Measurements from ENCODE around the gene TANC1.

TANC1 gene

DNA sequence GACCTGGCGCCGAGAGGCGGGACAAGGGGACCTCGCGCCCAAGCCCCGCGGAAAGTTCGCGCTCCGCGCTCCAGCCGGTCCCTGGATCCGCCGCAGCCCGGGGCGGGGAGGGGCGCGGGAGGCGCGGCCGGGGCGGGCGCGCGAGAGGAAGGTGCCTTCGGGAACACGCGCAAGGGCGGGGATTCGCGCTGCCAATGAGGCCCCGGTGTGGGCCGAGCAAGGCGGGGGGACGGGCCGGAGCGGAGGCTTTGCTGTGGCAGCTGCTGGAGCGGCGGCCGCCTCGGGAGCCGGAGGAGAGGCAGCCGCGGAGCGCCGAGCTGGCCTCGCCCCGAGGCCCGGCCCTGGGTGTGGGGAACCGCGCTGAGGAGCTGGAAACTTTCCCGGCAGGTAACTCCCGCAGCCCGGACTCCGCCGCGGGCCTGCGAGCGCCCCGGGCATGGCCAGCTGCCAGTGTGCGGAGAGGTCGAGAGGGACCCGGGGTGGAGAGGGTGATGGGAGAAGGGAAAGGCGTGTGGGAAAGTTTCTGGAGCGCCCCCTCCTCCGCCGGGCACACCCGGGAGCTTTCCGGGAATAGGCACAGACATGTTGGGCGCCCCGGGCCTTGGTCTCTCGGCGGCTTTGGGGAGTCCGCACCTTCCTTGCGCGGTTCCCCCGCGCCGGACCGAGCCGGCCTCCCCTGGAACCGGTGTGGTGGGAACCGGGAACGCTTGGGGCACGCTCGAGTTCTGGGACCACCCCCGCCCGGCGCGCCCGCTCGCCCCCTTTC, at the start of gene TANC1:
TANC1 (plus strand) TSS at position 245 of the 766 bp plus-strand sequence. CDS start 97,271 bp downstream, outside the sequence.
- DNase-seq = peak in 50 of 51 donors; percentile 43 to 96 (median 88)

DNA sequence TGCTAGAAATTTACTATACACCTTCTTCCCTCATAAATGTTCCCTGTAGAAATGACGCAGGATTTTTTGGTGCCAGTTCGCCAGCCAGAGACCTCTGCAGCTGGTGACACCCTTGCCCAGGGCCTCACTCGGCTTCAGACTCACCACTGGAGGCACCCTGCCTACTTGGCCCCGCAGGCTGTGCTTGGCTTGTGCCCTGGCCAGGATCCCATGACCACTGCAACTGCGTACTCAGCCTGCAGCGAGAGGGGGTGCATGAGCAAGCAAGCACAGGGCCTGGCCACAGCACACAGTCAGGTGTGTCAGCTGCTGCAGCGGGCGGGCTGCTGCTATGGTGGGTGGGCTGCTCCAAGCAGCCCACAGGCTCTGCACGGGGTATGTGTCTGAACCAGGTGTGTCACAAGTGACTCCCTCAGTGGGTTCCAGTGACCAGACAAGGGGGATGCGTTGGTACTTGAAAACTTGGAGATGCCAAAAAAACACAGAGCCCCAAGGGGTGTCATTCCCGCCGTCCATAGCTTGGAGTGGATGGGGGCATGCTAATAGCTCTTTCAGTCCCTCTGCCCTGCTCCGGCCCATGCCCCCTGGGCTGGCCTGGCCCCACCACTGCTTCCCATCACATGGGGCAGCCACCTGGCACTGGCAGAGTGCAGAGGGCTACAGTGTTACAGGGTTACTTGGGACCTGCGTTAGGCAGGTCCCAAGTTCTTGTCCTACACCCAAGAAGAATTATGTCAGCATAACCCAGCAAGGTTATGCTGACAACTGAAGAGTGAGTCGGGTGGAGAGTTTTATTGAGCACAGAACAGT, 46.6 kb upstream of the TANC1 start:
- no peak for DNase-seq

DNA sequence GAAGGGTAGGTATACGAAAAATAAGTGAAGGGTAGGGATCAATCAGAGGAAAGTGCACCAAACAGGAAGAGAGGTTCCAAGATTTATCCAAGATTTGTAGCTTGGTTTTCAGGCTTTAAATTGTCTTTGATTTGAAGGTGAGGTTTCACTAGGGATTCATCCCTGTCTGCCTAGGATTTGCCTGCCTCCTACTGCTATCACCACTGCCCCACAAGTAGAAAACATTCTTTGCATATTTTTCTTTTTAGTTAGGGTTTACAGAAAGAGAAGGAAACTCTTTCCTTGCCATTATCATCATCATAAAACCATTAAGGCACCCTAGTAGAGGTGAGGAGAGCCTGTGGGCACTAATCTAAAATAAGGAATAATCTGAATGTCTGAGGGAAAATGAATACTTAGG, 45.8 kb upstream of the TANC1 start:
- no peak for DNase-seq

DNA sequence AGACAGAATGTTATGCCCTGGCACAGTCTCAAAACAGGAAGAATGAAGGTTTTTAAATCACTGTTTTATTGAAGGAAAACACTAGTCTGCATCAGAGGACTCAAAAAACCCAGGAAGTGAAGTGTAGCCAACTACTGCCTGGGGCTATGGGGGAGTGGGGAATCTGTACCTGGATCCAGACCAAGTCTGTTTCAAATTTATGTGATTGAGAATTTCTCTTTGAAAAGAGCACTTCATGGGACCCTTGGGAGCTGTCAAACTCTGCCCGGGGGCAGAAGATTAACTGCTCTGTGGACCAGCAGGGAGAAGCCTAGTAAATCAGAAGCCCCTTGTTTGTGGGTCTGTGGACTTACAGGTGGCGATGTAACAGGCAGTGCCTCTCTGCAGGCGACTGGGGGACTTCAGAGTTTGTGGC, 45.3 kb upstream of the TANC1 start:
- DNase-seq = no peak

DNA sequence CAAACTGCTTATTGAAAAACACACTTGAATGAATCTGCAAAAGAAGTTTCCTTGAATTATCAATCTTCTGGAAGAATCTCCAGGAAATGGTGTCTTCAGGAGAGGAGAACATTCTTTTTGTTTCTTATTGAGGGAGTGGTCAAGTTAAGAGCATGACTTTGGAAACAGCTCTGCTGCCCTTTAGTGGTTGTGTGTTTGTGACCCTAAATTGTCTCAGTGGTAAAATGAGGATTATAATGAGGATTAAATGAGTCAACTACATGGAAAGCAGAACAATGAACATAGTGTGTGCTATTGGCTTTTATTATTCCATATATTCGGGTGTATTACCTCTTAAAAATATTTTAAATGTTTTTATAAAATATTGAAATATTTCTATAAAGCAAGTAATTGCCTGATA, 44.8 kb upstream of the TANC1 start:
- DNase-seq = no peak

DNA sequence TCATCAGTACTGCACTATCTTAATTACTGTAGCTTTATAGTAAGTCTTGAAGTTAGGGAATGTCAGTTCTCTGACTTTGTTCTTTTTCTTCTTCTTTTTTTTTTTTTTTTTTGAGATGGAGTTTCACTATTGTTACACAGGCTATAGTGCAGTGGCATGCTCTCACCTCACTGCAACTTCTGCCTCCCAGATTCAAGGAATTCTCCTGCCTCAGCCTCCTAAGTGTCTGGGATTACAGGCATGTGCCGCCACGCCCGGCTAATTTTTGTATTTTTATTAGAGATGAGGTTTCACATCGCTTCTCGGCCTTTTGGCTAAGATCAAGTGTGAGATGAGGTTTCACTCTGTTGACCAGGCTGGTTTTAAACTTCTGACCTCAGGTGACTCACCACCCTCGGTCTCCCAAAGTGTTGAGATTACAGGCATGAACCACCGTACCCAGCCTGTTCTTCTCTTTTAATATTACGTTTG, 41.9 kb upstream of the TANC1 start:
- no peak for DNase-seq

DNA sequence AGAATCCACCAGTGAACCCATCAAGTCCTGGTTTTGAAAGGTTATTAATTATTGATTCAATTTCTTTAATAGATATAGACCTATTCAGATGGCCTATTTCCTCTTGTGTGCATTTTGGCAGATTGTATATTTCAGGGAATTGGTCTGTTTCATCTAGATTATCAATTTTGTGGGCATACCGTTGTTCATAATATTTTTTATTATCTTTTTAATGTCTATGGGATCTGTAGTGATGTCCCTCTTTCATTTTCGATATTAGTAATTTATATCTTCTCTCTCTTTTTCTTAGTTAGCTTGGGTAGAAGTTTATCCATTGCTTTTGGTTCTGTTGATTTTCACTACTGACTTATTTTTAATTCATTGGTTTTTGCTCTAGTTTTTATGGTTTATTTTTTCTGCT, 39.9 kb upstream of the TANC1 start:
- DNase-seq = no peak

DNA sequence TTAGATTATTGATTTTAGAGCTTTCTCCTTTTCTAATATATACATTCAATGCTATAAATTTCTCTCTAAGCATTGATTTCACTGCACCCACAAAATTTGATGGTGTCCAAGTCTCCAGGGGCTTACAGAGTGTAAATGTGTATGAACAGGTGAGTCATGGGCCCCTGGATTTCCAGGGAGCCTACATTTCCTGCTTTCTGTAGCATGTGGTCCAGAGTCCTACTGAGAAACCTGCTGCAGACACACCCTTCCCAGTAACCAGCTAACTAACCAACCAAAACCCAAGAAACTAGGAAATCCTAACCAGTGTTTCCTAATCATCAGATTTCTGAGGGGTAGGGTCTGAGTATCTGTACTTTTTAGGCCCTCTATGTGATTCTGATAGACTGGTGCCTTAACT, 39.5 kb upstream of the TANC1 start:
- no peak for DNase-seq

DNA sequence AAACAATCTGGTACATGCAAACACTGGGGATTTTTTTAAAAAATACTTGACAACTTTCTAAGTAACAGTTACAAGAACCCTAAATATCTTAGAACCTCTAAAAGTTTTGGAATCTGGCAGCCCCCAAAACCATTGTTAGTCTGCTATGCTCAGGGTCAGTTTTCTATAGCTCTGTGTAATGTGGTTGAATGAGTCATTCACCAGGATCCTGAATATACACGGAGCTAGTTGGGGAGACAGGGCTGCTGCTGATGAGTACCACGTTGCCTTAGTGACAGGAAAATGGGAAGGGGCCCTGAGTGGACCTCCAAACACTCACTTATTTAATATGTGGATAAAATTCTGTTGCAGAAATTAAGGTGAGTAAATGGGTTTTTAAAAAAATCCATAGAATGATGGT, 36.9 kb upstream of the TANC1 start:
- DNase-seq = no peak

DNA sequence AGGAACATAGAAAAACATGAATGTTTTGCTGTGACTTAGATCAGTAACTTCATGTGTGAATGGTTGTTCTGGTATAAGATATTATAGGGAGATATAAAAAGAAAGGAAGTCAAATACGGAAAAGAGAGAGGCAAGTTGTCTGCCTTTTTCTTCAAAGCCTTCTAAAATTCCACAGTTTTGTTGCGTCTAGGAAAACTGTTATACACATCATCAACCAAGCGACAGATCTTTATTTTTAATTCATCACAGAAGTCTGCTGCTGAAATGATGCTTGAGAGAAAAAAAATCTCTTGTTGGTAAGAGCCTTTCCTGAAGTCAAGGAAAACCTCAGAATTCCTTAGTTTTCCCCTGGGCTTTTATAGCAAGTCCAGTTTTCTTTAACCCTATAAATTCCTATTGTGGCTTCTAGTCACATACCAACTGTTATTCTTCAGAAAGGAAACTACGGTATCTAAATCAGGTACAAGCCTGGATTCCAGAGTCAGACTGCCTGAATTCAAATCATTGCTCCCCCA, 36.3 kb upstream of the TANC1 start:
- no peak for DNase-seq

DNA sequence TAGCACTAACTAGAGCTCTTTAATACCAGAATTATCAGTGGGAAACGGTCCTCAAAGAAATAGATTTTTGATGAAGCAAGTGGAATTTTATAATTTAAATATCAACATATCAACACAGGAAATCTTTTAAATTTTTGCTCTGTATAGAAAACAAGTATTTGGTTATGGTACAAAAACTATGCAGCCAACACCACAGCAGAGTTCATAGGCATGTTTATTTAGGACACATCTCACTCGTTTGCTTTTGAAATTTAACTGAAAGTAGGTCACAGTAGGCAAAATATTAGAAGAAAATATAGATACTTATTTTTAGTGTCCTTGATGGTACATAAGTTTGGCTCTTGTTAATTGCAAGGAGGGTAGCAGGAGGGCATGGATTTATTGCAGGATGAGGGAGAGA, 34.3 kb upstream of the TANC1 start:
- no peak for DNase-seq

DNA sequence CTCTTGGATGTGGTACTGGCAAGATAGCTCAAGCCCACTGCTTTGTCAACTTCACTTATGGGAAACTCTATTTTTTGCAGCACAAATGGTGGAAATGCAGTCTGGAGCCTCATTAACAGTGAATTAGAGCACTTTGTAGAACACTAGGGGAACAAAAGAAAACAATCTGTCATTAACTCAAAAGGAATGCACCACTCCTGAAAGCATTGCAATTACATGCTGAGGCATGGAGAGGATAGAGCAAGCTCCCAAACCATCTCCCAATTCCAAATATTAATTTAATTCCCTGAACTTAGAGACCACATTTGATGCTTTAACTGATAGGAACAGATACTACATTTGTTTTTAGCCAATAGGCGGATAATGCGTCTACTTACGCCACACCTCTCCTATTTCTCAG, 32.8 kb upstream of the TANC1 start:
- DNase-seq = no peak

DNA sequence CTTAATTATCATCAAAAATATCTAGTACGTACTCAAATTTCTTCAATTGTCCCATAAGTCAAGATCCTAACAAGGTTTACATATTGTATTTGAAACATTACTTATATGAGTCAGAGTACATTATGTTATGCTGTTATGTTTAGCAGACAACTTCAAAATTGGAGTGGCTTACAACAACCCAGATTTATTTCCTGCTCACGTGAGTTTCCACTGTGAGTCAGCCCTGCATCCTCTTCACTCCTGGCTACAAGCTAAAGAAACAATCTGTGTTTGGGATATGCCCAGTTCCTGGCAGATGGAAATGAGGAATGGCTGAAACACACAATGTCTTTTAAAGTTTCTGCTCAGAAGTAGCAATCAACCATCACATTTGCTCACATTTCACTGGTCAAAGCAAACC, 31.5 kb upstream of the TANC1 start:
- no peak for DNase-seq

DNA sequence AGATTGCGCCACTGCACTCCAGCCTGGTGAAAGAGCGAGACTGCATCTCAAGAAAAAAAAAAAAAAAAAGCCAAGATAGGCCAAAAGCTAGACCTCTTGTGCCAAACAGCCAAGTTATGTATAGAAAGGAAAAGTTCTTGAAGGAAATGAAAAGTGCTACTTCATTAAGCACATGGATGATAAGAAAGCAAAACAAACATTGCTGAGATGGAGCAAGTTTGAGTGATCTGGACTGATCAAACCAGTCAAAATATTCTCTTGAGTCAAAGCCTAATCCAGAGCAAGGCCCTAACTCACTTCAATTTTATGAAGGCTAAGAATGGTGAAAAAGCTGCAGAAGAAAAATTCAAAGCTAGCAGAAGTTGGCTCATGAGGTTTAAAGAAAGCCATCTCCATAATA, 28.1 kb upstream of the TANC1 start:
- no peak for DNase-seq

DNA sequence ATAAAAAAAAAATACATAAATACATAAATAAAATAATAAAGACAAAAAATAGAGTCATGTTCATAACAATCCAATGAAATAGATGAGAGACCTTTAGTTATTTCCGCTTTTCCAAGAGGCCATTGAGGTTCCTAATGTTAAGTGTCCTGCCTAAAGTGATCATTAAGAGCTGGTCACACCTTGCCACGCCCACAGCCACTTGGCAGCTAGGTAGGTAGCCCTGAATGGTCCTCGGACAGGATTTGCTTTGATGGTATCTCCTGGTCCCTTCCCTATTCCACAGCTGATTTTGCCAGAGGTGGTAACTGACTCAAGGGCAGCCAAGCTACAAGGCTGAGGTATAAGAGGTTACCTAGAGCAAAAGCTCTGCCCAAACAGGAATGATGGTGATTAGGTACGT, 24.5 kb upstream of the TANC1 start:
- DNase-seq = no peak

DNA sequence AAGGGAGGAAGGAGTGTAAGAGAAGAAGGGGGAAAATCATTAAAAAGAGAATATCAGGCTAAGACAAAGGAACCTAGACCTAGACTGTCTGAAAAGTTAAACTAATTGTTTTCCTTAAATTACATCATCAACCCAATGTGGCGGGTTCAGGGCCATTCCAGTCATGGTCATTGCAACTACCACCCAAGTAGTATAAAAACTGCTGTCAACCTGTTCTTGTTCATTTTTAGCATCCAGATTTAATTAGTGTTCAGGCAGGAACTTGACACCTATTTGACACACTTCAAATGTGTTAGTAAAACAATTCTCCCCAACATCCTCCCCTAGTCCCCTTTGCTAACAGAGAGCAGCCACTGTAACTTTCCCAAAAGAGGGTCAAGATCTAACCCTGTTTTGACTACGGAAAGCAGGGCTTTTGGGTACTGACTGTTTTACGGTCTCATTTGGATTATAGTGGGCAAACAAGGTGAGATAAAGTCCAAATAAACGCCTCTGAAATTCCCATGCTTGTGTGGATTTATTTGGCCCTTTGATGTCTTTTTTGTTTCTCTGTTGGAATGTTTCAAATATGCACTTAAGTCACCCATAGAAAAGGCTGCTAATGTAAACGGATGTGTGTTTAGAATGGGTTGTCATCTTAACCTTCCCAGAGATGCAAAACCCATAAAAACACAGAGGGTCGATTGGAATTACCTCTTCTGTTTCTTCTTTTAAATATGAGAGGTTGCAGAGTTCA, 19.3 kb upstream of the TANC1 start:
- no peak for DNase-seq

DNA sequence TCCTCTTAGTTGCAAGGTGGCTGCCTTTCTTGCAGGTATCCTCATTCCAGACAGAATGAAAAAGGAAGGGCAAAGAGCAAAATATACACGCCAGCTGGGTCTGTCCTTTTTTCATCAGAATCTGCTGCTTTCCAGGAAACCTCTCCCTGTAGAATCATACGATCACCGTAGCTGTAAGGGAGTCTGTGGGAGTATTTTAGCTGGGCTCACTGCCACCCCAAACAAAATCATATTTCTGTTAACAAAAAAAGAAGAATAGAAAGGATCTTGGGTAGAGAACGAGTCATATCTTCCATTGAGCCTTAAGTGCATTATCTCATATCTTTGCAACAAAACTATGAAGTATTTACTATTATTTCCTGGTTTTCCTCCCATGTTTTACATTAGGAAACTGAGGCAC, 15.0 kb upstream of the TANC1 start:
- DNase-seq = no peak

DNA sequence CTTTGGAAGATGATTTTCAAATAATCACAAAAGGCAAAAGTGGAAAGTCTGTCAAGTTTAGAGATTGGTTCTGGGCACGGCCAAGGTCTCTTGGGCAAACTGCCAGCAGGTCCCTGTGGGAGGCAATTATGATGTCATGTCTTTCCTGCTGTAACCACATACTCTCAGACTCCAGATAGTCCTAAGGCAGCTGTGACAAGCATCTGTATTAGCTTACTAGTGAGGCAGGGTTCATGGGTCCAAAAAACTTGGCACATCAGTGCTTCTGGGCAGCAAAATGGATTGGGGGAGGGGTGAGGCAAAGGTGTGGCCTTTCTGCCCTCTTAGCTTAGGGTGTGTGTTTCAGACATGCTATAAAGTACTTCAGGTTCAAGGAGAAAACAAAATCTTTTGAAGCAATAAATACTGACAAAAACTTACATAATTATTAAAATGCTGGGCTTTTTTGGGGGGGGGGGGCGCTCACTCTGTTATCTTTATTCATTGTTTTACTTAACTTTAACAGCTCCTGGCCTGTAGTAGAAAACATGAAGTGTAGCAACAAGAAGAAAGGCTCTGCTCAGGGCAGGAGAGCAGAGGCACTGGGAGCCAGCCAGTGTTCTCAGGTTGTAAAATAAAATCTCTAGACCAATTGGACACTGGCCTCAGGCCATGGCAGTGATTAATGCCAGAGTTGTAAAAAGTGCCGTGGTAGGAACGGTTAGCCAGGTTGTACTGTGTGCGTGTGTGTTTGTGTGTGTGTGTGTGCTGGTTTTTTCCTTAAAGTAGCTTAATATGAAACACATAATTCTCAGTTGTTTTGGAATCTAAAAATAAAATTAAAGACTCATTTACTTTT, 14.3 kb upstream of the TANC1 start:
- peak in 10 of 51 donors; percentile 4 to 29 (median 14) for DNase-seq

DNA sequence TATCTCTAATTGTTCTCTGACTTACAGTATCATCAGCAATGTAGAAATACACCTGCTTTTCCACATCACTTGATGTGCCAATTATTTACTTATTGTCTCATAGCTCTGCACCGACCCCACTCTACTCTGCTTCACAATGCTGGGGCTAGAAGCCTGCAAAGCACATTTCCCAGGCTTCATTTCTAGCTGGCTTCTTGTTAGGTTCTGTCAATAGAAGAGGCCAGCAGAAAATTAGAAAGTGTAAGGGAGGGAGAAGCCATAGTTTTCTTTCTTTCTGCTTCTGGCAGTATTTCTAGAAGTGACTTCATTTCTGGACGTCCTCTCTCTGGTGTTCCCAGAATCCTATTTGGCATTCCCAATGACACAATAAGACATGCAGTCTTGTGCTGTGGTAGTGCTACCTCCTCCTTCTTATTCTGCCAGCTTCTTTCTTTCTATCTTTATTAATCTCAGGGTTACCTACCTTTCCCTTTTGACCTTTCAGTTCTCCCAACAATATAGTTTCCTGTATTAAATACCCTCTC, 12.5 kb upstream of the TANC1 start:
- DNase-seq = no peak

DNA sequence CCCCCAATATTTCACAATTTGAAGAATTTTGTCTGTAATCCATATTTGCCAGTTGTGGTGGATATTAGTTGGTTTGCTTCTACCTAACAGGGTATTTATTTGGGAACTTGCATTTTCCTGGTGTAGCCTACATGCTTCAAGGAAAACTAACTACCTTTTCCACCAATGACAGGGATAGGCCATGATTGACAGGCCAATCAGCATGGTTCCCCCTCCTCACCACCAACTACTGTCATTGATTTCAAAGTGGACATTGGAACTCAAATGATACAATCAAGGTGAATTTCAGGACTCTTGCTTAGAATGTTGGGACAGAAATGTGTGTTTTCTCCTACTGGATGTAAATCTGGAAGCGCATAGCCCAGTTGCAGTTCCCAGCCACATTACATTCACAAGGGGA, 10.1 kb upstream of the TANC1 start:
- DNase-seq = no peak

DNA sequence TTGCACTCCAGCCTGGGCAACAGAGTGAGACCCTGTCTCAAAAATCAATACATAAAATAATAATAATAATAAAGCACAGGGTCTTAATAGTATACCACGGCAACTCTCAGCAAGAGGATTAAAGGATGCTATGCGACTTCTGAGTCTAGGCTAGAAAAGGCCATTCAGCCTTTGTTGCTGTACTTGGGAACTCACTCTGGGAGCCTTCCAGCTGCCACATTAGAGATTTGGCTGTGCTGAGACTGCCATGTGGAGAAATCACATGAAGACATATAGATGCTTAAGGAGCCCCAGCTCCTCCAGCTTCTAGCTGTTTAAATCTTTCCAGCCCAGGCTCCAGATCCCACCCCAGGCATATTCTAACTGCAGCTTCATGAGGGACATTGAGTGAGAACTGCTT, 8.2 kb upstream of the TANC1 start:
- no peak for DNase-seq

All from hypothalamus (tissue), 51 donors.